ENCODE measurements around the gene NHSL2. TPM values are rescaled to one million over a fixed set of nuclear protein-coding genes. Genes with fewer than 3 reads are reported as not detected.
"Not testable (repeated sequence)": the region's sequence is repeated elsewhere in the genome, so short reads cannot be mapped to it uniquely, and the experiment has no call there.

NHSL2 gene
- total RNA-seq, 2 donors from 2014 or later, result 5.5 to 9.3 TPM

DNA sequence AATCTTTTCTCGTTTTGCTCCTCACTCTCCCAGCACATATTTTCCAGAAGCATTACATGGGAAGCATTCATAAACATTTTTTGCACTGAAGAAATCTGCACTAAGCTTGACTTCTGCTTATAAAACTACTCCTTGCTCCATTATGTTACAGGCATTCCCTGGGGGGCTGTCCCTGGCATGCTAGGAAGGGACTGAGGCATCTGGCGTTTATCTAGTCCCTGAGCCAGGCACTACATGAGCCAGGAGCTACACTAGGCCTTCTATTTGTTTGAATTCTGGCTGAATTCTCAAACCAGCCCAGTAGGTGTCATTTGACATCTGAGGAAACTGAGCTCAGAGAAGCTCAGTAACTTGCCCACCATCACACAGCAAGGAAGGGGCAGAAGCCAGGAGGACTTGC is 43.3 kb downstream of the NHSL2 start:
- H3K27me3 ChIP-seq, result no peaks in the 10 kb centered on the region
- H3K36me3 ChIP-seq, result no peaks in the 10 kb centered on the region
- no peak for DNase-seq (ENCODE audit: low spot score)
- TF ChIP-seq, protein P1, sequence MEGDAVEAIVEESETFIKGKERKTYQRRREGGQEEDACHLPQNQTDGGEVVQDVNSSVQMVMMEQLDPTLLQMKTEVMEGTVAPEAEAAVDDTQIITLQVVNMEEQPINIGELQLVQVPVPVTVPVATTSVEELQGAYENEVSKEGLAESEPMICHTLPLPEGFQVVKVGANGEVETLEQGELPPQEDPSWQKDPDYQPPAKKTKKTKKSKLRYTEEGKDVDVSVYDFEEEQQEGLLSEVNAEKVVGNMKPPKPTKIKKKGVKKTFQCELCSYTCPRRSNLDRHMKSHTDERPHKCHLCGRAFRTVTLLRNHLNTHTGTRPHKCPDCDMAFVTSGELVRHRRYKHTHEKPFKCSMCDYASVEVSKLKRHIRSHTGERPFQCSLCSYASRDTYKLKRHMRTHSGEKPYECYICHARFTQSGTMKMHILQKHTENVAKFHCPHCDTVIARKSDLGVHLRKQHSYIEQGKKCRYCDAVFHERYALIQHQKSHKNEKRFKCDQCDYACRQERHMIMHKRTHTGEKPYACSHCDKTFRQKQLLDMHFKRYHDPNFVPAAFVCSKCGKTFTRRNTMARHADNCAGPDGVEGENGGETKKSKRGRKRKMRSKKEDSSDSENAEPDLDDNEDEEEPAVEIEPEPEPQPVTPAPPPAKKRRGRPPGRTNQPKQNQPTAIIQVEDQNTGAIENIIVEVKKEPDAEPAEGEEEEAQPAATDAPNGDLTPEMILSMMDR (IDR thresholded peaks at IDR 0.05), result no peak
- H3K9me3 ChIP-seq, result no peaks in the 10 kb centered on the region
- no peak overlapping the region for H3K27ac ChIP-seq
- H3K4me1 ChIP-seq, result no peaks in the 10 kb centered on the region
- no peak overlapping the region for H3K4me3 ChIP-seq

DNA sequence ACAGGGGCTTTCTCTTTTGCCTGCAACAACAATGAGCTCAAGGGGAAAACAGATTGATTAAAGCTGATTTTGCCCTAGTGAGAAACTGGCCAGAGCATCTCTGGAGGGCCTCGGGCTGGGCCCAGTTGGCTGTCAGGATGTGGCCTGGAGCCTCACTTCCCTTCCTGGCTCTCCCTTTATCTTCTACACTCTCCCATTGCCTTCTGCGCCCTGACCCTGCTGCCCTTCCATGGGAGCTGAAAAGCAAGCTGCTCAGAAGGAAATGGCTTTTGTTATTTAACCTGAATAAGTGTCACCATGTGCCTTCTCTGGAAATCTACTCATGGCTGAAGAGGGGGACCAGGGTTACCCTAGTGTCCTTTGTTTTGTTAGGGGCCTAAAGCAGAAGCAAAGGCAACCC is 43.8 kb downstream of the NHSL2 start:
- no peak for DNase-seq (ENCODE audit: low spot score)
- TF ChIP-seq, protein P1 (IDR thresholded peaks at IDR 0.05), result no peak
- no peaks in the 10 kb centered on the region for H3K27me3 ChIP-seq

DNA sequence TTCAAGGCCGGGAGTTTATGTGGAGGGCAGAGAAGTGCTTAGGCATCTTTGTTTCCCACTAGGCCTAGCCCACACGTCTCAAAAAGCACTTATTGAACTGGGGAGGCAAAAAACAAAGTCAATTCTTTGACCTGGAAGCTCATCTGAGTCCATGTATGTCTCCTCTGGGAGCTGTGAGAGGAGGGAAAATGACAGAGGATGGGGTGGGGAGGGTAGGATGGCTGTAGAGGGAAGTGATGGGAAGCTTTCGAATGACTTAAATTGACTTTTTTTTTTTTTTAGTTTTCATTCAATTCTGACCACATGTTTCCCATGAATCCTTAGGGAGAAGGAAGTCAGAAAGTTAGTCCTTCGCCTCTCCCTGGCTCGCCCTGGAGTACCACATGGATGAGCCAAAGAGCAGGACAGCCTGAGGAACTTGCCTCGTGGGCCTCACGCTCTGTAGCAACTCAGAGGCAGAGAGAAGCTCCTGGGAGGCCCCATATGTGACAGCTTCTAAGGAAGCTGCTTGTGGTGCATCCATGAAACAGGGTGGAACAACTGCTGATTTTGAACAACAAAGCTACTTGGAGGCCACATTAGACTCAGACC is 45.0 kb downstream of the NHSL2 start:
- TF ChIP-seq, protein P1 (IDR thresholded peaks at IDR 0.05), result no peak
- no peaks in the 10 kb centered on the region for H3K27me3 ChIP-seq
- H3K4me3 ChIP-seq, result no peak overlapping the region
- H3K36me3 ChIP-seq, result no peaks in the 10 kb centered on the region
- no peak for DNase-seq (ENCODE audit: low spot score)
- H3K9me3 ChIP-seq, result peaks cover 0 to 4% of the 10 kb centered on the region in 2 donors
- H3K4me1 ChIP-seq, result no peaks in the 10 kb centered on the region
- H3K27ac ChIP-seq, result no peak overlapping the region

More for the DNA sequence above, 43.8 kb downstream of the NHSL2 start:
- Histone ChIP-seq H3K4me1 (no peaks in the 10 kb centered on the region), H3K9me3 (no peaks in the 10 kb centered on the region), H3K4me3 (no peak overlapping the region), H3K27ac (no peak overlapping the region), H3K36me3 (no peaks in the 10 kb centered on the region)

DNA sequence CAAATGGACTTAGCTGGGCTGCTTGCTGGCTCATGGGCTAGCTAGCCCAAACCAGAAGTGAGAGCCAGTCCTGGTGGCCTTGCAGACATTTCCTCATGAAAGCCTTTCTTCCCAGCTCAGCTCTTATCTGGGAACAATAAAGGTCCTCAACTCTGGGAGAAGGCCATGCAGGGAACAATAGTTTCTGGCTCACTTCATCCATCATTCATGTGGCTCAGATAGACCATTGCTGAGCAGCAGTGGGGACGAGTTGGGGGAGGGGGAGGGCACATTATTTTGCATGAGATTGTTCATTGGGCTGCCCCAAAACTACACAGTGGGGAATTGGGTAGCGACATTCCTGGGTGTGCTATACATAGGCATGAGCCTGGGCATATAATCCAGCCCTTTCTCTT is 47.6 kb downstream of the NHSL2 start:
- DNase-seq (ENCODE audit: low spot score), result no peak
- Histone ChIP-seq H3K27ac (no peak overlapping the region), H3K36me3 (no peaks in the 10 kb centered on the region), H3K4me1 (no peaks in the 10 kb centered on the region), H3K9me3 (peaks cover 0 to 10% of the 10 kb centered on the region in 2 donors), H3K4me3 (no peak overlapping the region), H3K27me3 (no peaks in the 10 kb centered on the region)
- TF ChIP-seq, protein P1 (IDR thresholded peaks at IDR 0.05), result no peak

DNA sequence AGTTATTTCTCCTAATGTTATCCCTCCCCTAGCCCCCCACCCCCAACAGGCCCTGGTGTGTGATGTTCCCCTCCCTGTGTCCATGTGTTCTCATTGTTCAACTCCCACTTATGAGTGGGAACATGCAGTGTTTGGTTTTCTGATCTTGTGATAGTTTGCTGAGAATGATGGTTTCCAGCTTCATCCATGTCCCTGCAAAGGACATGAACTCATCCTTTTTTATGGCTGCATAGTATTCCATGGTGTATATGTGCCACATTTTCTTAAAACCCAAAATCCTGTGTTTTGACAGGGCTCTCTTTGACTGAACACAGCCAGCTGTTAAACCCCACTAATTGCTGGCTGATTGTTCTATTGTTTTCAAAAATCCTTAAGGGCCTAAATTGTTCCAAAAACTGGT is 53.5 kb downstream of the NHSL2 start:
- not testable (repeated sequence) for DNase-seq (ENCODE audit: low spot score); H3K27me3 ChIP-seq; H3K4me1 ChIP-seq; H3K4me3 ChIP-seq; H3K27ac ChIP-seq; H3K36me3 ChIP-seq
- H3K9me3 ChIP-seq, result peaks cover 0 to 15% of the 10 kb centered on the region in 2 donors

DNA sequence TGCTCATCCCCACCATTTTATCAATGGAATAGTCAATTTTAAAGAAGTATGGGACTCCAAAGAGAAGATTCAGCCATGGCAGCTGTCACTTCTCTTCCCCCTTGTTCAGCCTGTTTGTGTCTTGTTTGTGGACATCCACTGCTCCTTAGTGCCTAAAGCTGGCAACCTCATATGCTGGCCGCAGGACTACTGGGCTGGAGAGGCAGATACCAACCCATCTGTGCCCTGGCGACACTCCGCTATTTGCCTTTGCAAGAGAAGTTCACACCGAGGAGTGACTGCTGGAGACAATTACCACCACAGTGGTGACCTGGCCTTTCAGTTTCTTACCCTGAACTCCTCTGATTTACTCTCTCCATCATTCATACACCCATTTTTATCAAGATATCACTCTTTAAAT is 64.3 kb downstream of the NHSL2 start:
- Histone ChIP-seq H3K9me3 (peaks cover 0 to 5% of the 10 kb centered on the region in 2 donors), H3K27ac (no peak overlapping the region), H3K27me3 (no peaks in the 10 kb centered on the region), H3K4me3 (no peak overlapping the region), H3K4me1 (no peaks in the 10 kb centered on the region), H3K36me3 (no peaks in the 10 kb centered on the region)
- TF ChIP-seq, protein P1 (IDR thresholded peaks at IDR 0.05), result no peak
- no peak for DNase-seq (ENCODE audit: low spot score)
